Suprapubic skin (tissue), 3 donors: ENCODE results near the gene SERTAD1.

Source experiments
- EP300 ChIP-seq: sonication (generic); formaldehyde crosslinking; IDR thresholded peaks from one replicate; pipeline ENCODE4 v1.6.1; 2017; ENCODE audit warnings: antibody characterized with exemption
- TF ChIP-seq, protein P1 (sequence below), 2 donors: fragments of 200-600 bp in 1 of 2; fragments of 450-650 bp in 1 of 2; sonication (generic) in 1 of 2; IDR thresholded peaks; one replicate each; pipeline ENCODE4 v1.5.1; 2016 to 2019; ENCODE audit warnings: antibody characterized with exemption in 2 of 2, mild to moderate bottlenecking in 1 of 2, moderate library complexity in 1 of 2

DNA sequence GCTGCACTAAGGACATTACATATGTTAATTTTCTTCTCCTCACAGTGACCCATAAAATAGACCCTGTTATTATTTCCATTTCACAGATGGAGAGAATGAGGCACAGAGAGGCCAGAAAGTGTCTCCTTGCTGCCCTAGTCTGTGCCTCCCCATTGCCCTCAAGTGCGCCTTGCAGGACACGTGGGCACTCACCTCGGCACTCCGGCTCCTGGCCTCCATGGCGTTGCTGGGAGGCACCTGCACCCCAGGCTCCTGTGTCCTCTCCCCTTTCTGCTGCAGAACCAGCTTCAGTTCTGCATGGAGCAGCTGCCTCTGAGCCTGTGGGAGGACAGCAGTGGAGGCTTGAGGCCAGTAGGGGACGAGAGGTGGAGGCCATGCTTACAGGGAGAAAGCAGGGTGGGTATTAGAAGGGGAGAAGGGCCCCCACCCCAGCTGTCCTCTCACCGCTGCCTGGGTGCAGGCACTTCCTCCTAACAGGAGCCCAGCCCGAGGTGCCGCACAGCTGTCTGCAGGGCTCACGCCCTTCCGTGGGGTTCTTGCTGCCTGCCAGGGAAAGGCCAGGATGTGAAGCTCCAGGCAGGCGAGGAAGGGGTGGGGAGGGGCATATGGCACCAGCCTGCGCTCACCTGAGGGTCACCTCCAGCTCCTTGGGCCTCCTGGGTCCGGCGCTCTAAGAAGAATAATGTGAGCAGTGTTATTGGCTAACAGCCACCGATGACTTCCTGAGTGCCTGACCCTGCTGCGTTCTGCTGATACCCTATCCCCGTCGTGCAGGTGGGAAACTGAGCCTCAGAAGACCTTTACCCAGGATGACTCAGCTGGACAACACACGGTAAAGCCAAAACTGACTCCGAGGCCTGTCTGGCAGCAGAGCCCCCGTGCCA is 17.8 kb downstream of the SERTAD1 start:
- TF ChIP-seq, protein P1, sequence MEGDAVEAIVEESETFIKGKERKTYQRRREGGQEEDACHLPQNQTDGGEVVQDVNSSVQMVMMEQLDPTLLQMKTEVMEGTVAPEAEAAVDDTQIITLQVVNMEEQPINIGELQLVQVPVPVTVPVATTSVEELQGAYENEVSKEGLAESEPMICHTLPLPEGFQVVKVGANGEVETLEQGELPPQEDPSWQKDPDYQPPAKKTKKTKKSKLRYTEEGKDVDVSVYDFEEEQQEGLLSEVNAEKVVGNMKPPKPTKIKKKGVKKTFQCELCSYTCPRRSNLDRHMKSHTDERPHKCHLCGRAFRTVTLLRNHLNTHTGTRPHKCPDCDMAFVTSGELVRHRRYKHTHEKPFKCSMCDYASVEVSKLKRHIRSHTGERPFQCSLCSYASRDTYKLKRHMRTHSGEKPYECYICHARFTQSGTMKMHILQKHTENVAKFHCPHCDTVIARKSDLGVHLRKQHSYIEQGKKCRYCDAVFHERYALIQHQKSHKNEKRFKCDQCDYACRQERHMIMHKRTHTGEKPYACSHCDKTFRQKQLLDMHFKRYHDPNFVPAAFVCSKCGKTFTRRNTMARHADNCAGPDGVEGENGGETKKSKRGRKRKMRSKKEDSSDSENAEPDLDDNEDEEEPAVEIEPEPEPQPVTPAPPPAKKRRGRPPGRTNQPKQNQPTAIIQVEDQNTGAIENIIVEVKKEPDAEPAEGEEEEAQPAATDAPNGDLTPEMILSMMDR (IDR thresholded peaks at IDR 0.05), result no peak
- TF ChIP-seq EP300, result no peak
